ENCODE data around the gene ASPSCR1. TPM values are rescaled to one million over a fixed set of nuclear protein-coding genes. Genes with fewer than 3 reads are reported as not detected.

Gene ASPSCR1
- total RNA-seq, 1 donor from 2014 or later: 25.6 TPM

DNA sequence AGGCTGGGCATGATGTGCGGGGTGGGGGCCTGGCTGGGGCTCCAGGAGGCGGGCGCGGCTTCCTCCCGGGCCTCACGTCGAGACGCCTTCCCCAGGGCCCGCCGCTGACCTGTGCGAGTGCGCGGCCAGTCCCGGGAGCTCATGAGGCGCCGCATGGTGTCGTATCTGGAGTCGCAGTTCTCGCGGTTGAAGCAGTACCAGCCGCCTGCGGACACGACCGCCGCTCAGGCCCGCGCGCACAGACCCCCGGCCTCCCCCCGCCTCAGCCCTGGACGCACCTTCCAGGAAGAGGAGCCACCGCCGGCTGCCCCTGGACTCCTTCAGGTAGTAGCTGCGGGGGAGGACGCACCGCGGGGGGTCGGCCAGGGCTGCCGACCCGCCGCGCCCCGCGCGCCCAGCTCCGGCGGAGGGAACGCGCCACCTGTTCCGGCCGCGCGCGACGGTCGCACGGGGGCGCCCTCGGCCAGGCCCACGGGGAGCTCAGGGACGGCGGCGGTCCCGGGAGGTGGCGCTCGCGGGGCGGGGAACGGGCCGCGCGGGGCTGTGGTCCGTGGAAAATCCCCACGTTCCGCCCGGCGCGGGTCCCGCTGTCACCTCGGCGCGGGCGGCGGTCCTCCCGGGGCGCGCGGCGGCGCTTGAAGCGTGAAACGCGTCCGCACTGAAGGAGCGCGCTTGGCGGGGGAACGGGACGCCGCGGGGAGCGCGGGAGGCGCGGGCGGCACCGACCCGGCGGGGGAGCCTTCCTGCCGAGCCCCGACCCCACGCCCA is 17.9 kb upstream of the ASPSCR1 start:
- Mint-ChIP-seq H3K9me3 (ENCODE audit: unreplicated experiment) (no peaks in the 10 kb centered on the region), H3K4me1 (ENCODE audit: unreplicated experiment) (peaks cover 4% of the 10 kb centered on the region), H3K27ac (ENCODE audit: unreplicated experiment) (no peak overlapping the region), H3K27me3 (ENCODE audit: unreplicated experiment) (peaks cover 29% of the 10 kb centered on the region), H3K36me3 (ENCODE audit: low read depth, unreplicated experiment) (peaks cover 8% of the 10 kb centered on the region), H3K4me3 (ENCODE audit: unreplicated experiment) (no peak overlapping the region)
- TF ChIP-seq, protein P1, sequence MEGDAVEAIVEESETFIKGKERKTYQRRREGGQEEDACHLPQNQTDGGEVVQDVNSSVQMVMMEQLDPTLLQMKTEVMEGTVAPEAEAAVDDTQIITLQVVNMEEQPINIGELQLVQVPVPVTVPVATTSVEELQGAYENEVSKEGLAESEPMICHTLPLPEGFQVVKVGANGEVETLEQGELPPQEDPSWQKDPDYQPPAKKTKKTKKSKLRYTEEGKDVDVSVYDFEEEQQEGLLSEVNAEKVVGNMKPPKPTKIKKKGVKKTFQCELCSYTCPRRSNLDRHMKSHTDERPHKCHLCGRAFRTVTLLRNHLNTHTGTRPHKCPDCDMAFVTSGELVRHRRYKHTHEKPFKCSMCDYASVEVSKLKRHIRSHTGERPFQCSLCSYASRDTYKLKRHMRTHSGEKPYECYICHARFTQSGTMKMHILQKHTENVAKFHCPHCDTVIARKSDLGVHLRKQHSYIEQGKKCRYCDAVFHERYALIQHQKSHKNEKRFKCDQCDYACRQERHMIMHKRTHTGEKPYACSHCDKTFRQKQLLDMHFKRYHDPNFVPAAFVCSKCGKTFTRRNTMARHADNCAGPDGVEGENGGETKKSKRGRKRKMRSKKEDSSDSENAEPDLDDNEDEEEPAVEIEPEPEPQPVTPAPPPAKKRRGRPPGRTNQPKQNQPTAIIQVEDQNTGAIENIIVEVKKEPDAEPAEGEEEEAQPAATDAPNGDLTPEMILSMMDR (IDR thresholded peaks at IDR 0.05; ENCODE audit: unreplicated experiment): no peak
- peak; percentile 57 for DNase-seq (ENCODE audit: low spot score)

DNA sequence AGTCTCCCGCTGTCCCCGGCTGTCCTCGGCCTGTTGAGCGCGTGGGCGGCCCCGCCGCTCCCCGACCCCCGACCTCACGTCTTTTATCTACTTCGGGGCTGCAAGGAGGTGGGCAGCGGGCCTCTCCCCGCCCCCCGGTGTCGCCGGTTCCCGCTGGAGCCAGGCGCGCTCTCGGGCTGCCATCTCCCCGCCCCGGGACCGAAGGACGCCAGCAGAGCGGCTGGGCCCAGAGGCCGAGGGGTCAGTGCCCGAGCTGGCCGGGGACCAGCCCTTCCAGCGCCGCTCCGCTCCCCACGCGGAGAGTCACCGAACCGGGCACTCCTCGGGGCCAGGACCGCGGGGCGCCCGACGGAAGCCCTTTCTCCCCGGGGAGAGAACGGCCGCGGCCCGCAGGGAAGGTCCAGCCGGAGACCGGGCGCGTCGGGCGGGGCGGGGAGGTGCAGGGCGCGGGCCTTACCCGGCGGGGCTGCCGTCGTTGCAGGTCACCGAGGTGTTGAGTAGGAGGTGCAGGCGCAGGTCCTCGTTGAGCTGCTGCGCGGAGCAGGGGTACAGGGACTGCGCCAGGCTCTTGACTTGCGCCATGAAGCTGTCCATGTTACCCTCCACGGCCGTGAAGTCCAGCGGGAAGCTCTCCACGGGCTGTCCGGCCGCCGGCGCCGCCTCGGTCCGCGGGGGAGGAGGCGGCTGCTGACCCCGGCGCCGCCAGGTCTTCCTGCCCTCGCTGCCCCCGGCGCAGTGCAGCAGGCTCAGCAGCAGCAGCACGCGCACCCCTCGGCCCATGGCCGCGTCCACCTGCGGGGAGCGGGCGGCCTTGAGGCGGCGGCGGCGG is 17.1 kb upstream of the ASPSCR1 start:
- Mint-ChIP-seq H3K27me3 (ENCODE audit: unreplicated experiment) (peaks cover 34% of the 10 kb centered on the region), H3K4me3 (ENCODE audit: unreplicated experiment) (no peak overlapping the region), H3K36me3 (ENCODE audit: low read depth, unreplicated experiment) (peaks cover 8% of the 10 kb centered on the region), H3K27ac (ENCODE audit: unreplicated experiment) (no peak overlapping the region), H3K4me1 (ENCODE audit: unreplicated experiment) (peaks cover 4% of the 10 kb centered on the region), H3K9me3 (ENCODE audit: unreplicated experiment) (no peaks in the 10 kb centered on the region)
- no peak for DNase-seq (ENCODE audit: low spot score)
- TF ChIP-seq, protein P1 (IDR thresholded peaks at IDR 0.05; ENCODE audit: unreplicated experiment): no peak

DNA sequence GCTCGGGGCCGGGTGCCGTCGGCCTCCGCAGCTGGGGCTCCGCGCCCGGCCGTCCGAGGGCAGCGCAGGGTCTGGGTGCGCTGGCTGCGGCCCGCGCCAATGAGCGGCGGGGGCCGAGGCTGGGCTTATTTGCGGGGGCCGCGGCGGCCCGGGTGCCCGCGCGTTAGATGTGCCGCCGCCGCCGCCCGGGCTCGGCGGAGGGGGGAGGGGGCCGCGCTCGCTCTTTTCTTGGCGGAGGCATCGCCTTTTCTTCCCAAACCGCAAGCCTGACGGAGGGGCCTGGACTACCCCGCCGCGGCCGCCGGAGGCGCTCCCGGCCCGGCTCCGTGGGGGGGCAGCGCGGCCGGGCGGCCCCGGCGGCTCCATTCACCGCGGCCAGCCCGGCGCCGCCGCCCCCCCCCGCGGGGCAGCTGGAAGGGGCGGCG is 16.3 kb upstream of the ASPSCR1 start, which contains the start of gene NOTUM:
TSS of gene NOTUM (minus strand) at position 101 of the 425 bp plus-strand sequence. CDS start 278 bp downstream, outside the sequence.
- no peak for DNase-seq (ENCODE audit: low spot score)
- Mint-ChIP-seq H3K4me3 (ENCODE audit: unreplicated experiment) (no peak within 1 kb of the TSS), H3K27me3 (ENCODE audit: unreplicated experiment) (peaks cover 35% of the 10 kb centered on the region), H3K27ac (ENCODE audit: unreplicated experiment) (no peak within 1 kb of the TSS), H3K9me3 (ENCODE audit: unreplicated experiment) (no peaks in the 10 kb centered on the region), H3K4me1 (ENCODE audit: unreplicated experiment) (peaks cover 4% of the 10 kb centered on the region), H3K36me3 (ENCODE audit: low read depth, unreplicated experiment) (peaks cover 8% of the 10 kb centered on the region)
- TF ChIP-seq, protein P1 (IDR thresholded peaks at IDR 0.05; ENCODE audit: unreplicated experiment): no peak

DNA sequence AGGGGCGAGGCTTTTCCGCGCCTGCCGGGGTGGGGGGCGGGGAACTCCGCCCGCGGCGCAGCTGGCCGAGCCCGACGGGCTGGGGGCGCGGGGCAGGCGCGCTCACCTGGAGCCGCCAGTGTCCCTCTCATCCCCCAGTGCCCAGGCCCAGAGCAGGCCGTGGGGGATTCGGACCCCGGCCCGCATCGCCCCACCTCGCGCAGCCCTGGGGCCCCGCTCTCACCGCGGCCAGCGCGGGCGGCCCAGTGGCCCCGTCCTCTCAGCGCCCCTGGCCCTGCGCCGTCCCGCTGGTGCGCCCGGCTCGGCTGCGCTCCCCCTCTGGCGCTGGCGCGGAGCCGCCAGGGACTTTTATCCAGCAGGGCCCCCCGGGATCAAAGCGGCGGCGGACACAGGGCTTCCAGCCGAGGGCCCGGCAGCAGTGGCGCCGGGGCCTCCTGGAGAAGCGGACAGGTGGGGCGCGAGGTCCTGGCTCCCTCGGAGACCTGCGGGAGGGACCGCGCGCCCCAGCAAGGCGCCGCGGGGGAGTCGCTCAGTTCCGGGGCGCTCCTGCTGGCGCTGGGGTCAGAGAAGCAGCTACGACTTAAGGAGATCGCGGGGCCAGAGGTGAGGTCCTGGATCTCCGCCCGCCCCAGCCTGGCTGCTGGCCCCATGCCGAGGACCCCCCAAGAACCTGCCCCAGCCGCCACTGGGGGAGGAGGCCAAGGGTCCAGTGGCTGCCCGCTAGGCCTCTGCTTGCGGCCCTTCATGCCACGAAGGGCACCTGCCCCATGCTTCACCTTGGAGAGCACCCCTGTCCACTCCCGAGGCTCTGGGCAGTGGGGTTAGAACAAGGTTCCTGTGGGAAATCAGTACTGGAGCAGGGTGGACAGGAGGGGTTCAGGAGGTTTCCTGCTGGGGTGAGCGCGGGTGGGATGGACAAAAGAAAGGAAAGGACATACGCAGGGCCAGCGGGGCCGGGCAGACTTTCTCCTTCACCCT is 15.6 kb upstream of the ASPSCR1 start:
- peaks cover 8% of the 10 kb centered on the region for H3K36me3 Mint-ChIP-seq (ENCODE audit: low read depth, unreplicated experiment)
- no peaks in the 10 kb centered on the region for H3K9me3 Mint-ChIP-seq (ENCODE audit: unreplicated experiment)

More for the DNA sequence above, 15.6 kb upstream of the ASPSCR1 start:
- no peak overlapping the region for H3K4me3 Mint-ChIP-seq (ENCODE audit: unreplicated experiment)
- H3K4me1 Mint-ChIP-seq (ENCODE audit: unreplicated experiment): peaks cover 4% of the 10 kb centered on the region
- no peak for DNase-seq (ENCODE audit: low spot score)
- H3K27ac Mint-ChIP-seq (ENCODE audit: unreplicated experiment): no peak overlapping the region
- peaks cover 36% of the 10 kb centered on the region for H3K27me3 Mint-ChIP-seq (ENCODE audit: unreplicated experiment)
- TF ChIP-seq, protein P1 (IDR thresholded peaks at IDR 0.05; ENCODE audit: unreplicated experiment): no peak

All from endothelial cell (in vitro differentiated cells).